GM19372 (cell line): ENCODE results near the gene HSP90AB1.
A peak's percentile ranks its signal among the peaks of the same experiment; 100 is the strongest.

Experiments
- ATAC-seq: cut with Tn5 transposase; IDR thresholded peaks from one replicate; pipeline ENCODE4 v1.9.1; 2021; ENCODE audit warnings: mild to moderate bottlenecking, low read depth, moderate library complexity; ENCODE audit not compliant: unreplicated experiment

The HSP90AB1 gene

GRCh38 chr6:44234101-44235025 lies 12.5 kb upstream of the HSP90AB1 start:
- no peak for ATAC-seq

DNA sequence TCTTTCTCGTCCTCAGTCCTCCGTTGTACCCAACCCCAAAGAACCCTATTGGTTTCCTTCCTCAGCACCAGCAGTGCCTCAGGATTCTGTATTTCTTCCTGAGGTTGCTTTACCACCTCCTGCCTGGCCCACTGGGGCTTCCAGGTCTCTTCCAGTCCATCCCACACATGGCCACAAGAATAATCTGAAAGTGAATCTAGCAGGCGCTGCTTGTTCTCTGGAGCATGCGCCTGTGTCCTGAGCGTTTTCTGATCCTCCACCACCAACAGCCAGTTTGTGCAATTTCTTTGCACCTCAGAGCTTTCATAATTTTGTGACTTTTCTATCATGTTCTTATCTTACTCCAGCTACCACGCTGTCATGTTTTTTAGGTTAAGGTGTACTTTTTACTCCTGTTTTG lies 11.6 kb upstream of the HSP90AB1 start:
- no peak for ATAC-seq

DNA sequence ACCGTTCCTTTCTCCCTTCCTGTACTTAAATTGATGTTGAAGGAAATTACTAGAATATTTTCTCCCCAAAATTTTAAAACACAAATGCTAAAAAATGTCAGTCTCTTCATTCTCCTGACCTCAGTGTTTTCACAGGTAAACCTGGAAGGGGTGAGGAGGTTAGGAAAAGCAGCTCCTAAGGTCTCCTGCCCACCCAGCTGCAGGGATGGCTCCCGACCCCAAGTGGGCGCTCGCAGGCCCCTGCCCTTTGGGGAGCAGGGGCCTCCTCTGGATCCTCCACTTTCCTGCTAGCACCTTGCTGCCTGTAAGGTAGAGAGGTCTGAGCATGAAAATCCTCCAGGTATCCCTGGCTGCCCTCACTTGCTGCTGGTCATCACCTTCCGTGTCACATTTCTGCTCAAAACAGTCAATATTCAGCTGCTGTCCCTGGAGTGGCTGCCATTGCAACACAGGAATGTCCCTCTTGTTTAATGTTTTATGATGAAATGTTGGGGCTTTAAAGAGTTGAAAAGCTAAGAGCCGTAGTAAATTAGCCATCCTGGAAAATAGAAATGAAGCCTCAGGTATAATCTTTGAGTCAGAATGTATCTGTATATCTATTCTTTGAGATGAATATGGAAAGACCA lies 10.9 kb upstream of the HSP90AB1 start:
- ATAC-seq, result no peak

DNA sequence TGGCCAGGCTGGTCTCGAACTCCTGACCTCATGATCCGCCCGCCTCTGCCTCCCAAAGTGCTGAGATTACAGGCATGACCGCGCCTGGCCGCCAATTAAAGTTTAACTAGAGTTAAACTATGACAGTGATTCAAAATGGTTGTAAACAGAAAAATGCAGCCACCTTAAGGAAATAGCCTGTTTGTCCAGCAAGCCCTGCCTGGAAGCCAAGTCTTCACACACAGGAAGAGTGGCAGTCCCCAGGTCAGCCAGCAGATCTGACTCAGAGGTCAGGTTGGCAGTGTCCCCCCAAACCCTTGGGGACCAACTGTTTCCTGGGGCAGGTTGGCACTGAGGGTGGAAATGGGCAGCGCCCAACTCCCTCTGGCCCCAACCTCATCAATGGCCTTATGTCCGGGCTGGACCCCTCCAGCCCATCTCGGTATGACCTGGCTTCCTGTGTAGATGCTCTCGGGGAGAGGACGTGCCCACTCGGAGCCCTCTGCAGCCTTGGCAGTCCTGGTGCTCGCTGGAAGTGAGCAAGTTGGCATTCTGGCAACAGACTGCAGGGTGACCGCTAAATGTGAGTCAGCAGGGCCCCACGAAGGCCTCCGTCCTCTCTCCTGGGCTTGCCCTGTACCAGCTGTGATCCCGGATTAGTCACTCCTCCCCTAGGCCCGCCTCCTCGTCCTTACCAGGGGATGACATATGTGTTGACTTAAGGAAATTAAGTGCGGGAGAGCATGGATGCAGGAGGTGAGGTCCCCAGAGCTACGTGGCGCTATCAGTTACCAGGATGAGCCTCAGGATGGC lies 9.7 kb upstream of the HSP90AB1 start:
- peak; percentile 47 for ATAC-seq

- peak; percentile 91 for ATAC-seq
Measured at GRCh38 chr6:44237813-44238433, 9.0 kb upstream of the HSP90AB1 start.

DNA sequence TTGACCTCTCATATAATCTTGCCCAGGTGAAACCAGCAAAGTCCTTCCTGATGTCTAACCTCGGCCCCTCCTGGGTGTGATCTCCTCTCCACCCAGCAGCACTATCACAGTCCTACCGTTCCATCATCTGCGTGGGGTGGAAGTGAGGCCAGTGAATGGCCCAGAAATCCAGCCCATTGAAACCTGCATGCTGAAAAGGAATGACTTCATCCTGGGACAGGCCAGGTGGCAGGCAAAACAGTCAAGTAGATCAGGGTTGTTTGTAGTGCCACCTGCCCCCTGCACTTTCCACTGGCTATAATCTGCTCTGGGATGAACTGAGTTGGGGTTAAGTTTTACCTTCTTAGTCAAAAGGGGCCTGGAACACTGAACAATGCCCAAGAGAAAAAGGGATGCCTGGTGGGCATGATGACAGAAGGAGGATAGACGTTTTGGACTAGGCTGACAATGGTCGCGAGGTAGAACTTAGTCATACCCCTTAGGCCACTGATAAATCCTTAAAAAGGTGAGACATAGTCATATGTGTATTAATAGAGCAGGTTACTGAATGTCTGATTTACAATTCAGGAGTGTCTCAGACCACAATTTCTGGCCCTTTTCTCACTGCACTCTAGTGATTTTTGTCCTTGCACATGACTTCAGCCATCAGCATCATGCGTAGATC lies 8.1 kb upstream of the HSP90AB1 start:
- ATAC-seq, result no peak

- no peak for ATAC-seq
Measured at GRCh38 chr6:44243345-44243744, 3.6 kb upstream of the HSP90AB1 start.

DNA sequence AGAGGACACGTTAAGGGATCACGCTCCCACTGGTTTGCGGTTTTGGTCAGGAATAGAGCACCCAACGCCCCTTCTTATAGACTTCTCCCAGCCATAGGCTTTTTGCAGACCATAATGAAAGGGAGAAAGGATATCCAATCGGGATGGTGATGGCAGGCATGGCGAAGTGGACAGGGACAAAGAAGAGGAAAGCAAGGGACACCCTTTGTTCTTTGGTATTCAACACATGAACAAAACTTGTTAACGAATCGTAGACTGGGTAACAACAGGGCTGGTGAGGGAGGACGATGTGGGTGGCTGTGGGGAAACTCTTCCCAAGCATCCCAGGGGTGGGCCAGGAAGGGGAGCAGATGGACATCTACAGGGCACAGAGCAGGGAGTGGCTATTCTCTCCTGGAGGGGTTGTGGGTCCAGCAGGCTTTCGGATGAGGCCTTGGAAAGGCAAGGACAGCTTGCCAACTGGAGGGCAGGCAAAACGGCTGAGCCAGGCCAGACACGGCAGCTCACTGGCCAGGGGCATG lies 1.4 kb upstream of the HSP90AB1 start:
- ATAC-seq, result no peak

GRCh38 chr6:44245912-44246662 lies 814 bp upstream of the HSP90AB1 start:
- ATAC-seq, result peak; percentile 49

- peak; percentile 24 for ATAC-seq
Measured at GRCh38 chr6:44247338-44248302, 719 bp downstream of the HSP90AB1 start.

DNA sequence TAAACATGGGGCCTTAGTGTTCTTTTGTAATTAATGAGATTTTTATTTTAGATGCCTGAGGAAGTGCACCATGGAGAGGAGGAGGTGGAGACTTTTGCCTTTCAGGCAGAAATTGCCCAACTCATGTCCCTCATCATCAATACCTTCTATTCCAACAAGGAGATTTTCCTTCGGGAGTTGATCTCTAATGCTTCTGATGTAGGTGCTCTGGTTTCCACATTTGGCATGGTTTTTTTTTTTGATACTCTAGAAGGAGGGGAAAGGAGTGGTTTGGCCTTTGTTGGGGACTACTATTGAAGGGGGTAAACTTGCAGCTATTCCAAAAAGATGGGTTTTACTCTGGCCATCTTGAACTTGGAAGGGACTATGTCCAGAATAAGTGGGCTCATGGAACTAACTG lies 1.7 kb downstream of the HSP90AB1 start:
- no peak for ATAC-seq

GRCh38 chr6:44249082-44249748 lies 2.3 kb downstream of the HSP90AB1 start:
- ATAC-seq, result no peak

GRCh38 chr6:44250067-44250717 lies 3.3 kb downstream of the HSP90AB1 start:
- no peak for ATAC-seq

- ATAC-seq, result no peak
Measured at GRCh38 chr6:44250718-44251123, 3.8 kb downstream of the HSP90AB1 start.

- no peak for ATAC-seq
Measured at GRCh38 chr6:44251576-44252524, 4.9 kb downstream of the HSP90AB1 start.
